B cell (primary cell): ENCODE data around the gene SMC1B. TPM values are rescaled to one million over a fixed set of nuclear protein-coding genes. Genes with fewer than 3 reads are reported as not detected.

Experiments used
- ATAC-seq: fragments of 200-7000 bp; cut with Tn5 transposase; one replicate; pipeline ENCODE4 v1.10.0; 2021; ENCODE audit warnings: low read depth, mild to moderate bottlenecking, moderate number of reproducible peaks, moderate library complexity
- CTCF ChIA-PET: fragments of 350-600 bp; sonication (Branson Sonifier 250); formaldehyde crosslinking; loops from one replicate; lab custom pipeline; 2021; ENCODE audit warnings: antibody characterized with exemption, inconsistent platforms; lab: Charles Lee
- POLR2A ChIA-PET: fragments of 350-600 bp; sonication (Branson Sonifier 250); formaldehyde crosslinking; loops from one replicate; lab custom pipeline; 2021; ENCODE audit warnings: antibody characterized with exemption; lab: Charles Lee
- DNase-seq: peaks from one replicate; pipeline ENCODE4 v3.0.0; 2013
- H2AFZ ChIP-seq: 2 replicates; pipeline ENCODE4 v1.6.1; 2012; ENCODE audit warnings: mild to moderate bottlenecking, low read depth, low read length; ENCODE audit not compliant: insufficient read depth, poor library complexity, severe bottlenecking
- H3K27ac ChIP-seq, 2 donors: 1 replicate in 1 of 2; 2 replicates in 1 of 2; pipeline ENCODE4 v1.5.1; 2012 to 2013; ENCODE audit warnings: low read length in 2 of 2, mild to moderate bottlenecking in 2 of 2, moderate library complexity in 1 of 2
- H3K27me3 ChIP-seq, 4 experiments: fragments of 200-600 bp in 1 of 4; sonication (generic) in 1 of 4; replicated peaks in 1 of 4; 1 replicate in 2 of 4; 2 replicates in 2 of 4; pipeline versions ENCODE4 v1.6.1 to v1.7.0; 2013 to 2016; ENCODE audit warnings: low read length in 3 of 4, mild to moderate bottlenecking in 2 of 4, mixed read lengths in 1 of 4, moderate library complexity in 1 of 4; ENCODE audit not compliant: insufficient read depth in 4 of 4, control insufficient read depth in 3 of 4; ENCODE audit errors: control extremely low read depth in 1 of 4
- H3K36me3 ChIP-seq, 2 experiments: replicated peaks in 1 of 2; 1 replicate in 1 of 2; 2 replicates in 1 of 2; pipeline versions ENCODE4 v1.6.1 to v1.7.1; 2013; ENCODE audit warnings: low read length in 1 of 2; ENCODE audit not compliant: insufficient read depth in 2 of 2, control insufficient read depth in 1 of 2; ENCODE audit errors: control extremely low read depth in 1 of 2, extremely low read depth in 1 of 2
- H3K4me1 ChIP-seq, 2 donors: fragments of 200-600 bp in 1 of 2; sonication (generic) in 1 of 2; 1 replicate in 1 of 2; 2 replicates in 1 of 2; pipeline versions ENCODE4 v1.5.1 to v1.6.1; 2013 to 2017; ENCODE audit warnings: low read length in 2 of 2; ENCODE audit not compliant: control insufficient read depth in 2 of 2, insufficient read depth in 2 of 2
- H3K4me2 ChIP-seq: replicated peaks from 2 replicates; pipeline ENCODE3; 2012; ENCODE audit warnings: mild to moderate bottlenecking, low read depth, low read length; ENCODE audit not compliant: poor library complexity, severe bottlenecking
- H3K4me3 ChIP-seq, 5 experiments: fragments of 200-600 bp in 1 of 5; sonication (generic) in 1 of 5; 1 replicate in 3 of 5; 2 replicates in 2 of 5; pipeline versions ENCODE4 v1.5.1 to v1.7.0; 2011 to 2016; ENCODE audit warnings: low read length in 4 of 5, mild to moderate bottlenecking in 4 of 5, low read depth in 2 of 5, control low read depth in 1 of 5, moderate library complexity in 1 of 5; ENCODE audit not compliant: insufficient read depth in 1 of 5; ENCODE audit errors: control extremely low read depth in 1 of 5, extremely low read depth in 1 of 5
- H3K79me2 ChIP-seq: fragments of 200-600 bp; sonication (generic); one replicate; pipeline ENCODE4 v1.6.0; 2016; ENCODE audit warnings: low read length; ENCODE audit not compliant: control insufficient read depth, insufficient read depth
- H3K9ac ChIP-seq: fragments of 200-600 bp; sonication (generic); 2 replicates; pipeline ENCODE4 v1.6.1; 2017; ENCODE audit warnings: mild to moderate bottlenecking, low read length, moderate library complexity
- H3K9me3 ChIP-seq, 3 donors: one replicate each; pipeline versions ENCODE4 v1.6.1 to v1.7.1; 2013; ENCODE audit warnings: low read length in 2 of 3; ENCODE audit not compliant: control insufficient read depth in 2 of 3, insufficient read depth in 1 of 3; ENCODE audit errors: control extremely low read depth in 1 of 3
- H4K20me1 ChIP-seq: 2 replicates; pipeline ENCODE4 v1.6.0; 2012; ENCODE audit warnings: mild to moderate bottlenecking, low read length; ENCODE audit not compliant: insufficient read depth, control insufficient read depth, poor library complexity, severe bottlenecking
- H3K27ac Mint-ChIP-seq: one replicate; pipeline ENCODE4 v1.8.0; 2021; ENCODE audit warnings: mixed read lengths
- H3K27me3 Mint-ChIP-seq: one replicate; pipeline ENCODE4 v1.8.0; 2021; ENCODE audit warnings: mixed read lengths
- H3K4me1 Mint-ChIP-seq: one replicate; pipeline ENCODE4 v1.8.0; 2021; ENCODE audit warnings: mixed read lengths
- H3K4me3 Mint-ChIP-seq: one replicate; pipeline ENCODE4 v1.8.0; 2021; ENCODE audit warnings: mixed read lengths
- H3K9me3 Mint-ChIP-seq: one replicate; pipeline ENCODE4 v1.8.0; 2022; ENCODE audit warnings: mixed read lengths; ENCODE audit not compliant: insufficient read depth
- EZH2 ChIP-seq: IDR thresholded peaks from 2 replicates; pipeline ENCODE4 v1.6.1; 2012; ENCODE audit warnings: borderline replicate concordance, low read depth, mild to moderate bottlenecking, moderate library complexity, low read length; ENCODE audit not compliant: insufficient read depth, poor library complexity, severe bottlenecking
- WGBS: methylation state at CpG from one replicate; pipeline ENCODE4 v1.1.5; 2013; ENCODE audit warnings: missing lambda C conversion rate; ENCODE audit not compliant: insufficient coverage; 5-methylcytosine and 5-hydroxymethylcytosine counted together
- intact Hi-C: fragments of 100-400 bp; cut with micrococcal nuclease; formaldehyde crosslinking; loops from one replicate; pipeline ENCODE4 v1.10.0; 2022
- polyA plus RNA-seq: library from polyadenylated mRNA; depleted of rRNA; stranded (reverse); fragments of >200 nt; gene quantifications from 2 replicates; pipeline ENCODE4 v1.2.3, GENCODE V29; 2012
- total RNA-seq, 2 donors: library from RNA; stranded (reverse); fragments of 120-200 nt in 1 of 2; gene quantifications; 1 replicate in 1 of 2; 2 replicates in 1 of 2; pipeline versions ENCODE4 v1.2.3 to v1.2.4, GENCODE V29; 2013 to 2022
- TF ChIP-seq, protein P1 (sequence below): fragments of 200-600 bp; IDR thresholded peaks from one replicate; pipeline ENCODE4 v1.8.0; 2022; ENCODE audit warnings: antibody characterized with exemption, mild to moderate bottlenecking

SMC1B gene
- total and polyA plus RNA-seq, 2 donors (not counting 1 experiment from before 2014, with no cell fraction given), result 0.07 TPM; not detected in 1

DNA sequence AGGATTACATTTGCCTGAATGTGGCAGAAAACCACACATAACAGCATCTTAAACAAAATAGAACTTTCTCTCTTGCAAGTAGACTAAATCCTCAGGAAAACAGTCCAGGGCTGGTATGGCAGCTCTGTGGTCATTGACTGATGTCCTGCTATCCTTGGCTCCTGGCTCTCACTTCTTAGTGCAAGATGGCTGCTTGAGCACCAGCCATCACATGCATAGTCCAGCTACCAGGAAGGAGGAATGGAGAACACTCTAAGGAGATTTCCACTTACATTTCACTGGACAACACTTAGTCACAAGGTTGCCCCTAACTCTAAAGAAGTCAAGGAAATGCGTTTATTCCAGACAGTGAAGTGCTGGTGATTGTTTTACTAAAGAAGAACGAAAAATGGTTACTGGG, 13.7 kb upstream of the SMC1B start:
- H3K9me3 Mint-ChIP-seq, result peaks cover 7% of the 10 kb centered on the region
- CTCF ChIA-PET, result no interaction called here
- TF ChIP-seq, protein P1, sequence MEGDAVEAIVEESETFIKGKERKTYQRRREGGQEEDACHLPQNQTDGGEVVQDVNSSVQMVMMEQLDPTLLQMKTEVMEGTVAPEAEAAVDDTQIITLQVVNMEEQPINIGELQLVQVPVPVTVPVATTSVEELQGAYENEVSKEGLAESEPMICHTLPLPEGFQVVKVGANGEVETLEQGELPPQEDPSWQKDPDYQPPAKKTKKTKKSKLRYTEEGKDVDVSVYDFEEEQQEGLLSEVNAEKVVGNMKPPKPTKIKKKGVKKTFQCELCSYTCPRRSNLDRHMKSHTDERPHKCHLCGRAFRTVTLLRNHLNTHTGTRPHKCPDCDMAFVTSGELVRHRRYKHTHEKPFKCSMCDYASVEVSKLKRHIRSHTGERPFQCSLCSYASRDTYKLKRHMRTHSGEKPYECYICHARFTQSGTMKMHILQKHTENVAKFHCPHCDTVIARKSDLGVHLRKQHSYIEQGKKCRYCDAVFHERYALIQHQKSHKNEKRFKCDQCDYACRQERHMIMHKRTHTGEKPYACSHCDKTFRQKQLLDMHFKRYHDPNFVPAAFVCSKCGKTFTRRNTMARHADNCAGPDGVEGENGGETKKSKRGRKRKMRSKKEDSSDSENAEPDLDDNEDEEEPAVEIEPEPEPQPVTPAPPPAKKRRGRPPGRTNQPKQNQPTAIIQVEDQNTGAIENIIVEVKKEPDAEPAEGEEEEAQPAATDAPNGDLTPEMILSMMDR, result no peak
- TF ChIP-seq EZH2, result no peak
- intact Hi-C loops, result no loop called here
- Histone ChIP-seq H3K79me2 (no peaks in the 10 kb centered on the region), H3K4me2 (no peak overlapping the region), H2AFZ (no peak overlapping the region), H3K4me3 (no peak overlapping the region), H3K4me1 (peaks cover 7 to 27% of the 10 kb centered on the region in 2 donors), H4K20me1 (no peaks in the 10 kb centered on the region), H3K27me3 (peaks cover 0 to 6% (median 0%) of the 10 kb centered on the region in 4 experiments), H3K36me3 (no peaks in the 10 kb centered on the region), H3K9ac (no peak overlapping the region), H3K27ac (no peak overlapping the region), H3K9me3 (peaks cover 0 to 12% (median 6%) of the 10 kb centered on the region in 3 donors)
- no peaks in the 10 kb centered on the region for H3K27me3 Mint-ChIP-seq
- no CpG with 5 or more reads among the region's 2 CpGs for WGBS
- ATAC-seq (no peak), DNase-seq (no peak)
- no peak overlapping the region for H3K27ac Mint-ChIP-seq
- no peak overlapping the region for H3K4me3 Mint-ChIP-seq
- POLR2A ChIA-PET, result no interaction called here
- H3K4me1 Mint-ChIP-seq, result peaks cover 19% of the 10 kb centered on the region

DNA sequence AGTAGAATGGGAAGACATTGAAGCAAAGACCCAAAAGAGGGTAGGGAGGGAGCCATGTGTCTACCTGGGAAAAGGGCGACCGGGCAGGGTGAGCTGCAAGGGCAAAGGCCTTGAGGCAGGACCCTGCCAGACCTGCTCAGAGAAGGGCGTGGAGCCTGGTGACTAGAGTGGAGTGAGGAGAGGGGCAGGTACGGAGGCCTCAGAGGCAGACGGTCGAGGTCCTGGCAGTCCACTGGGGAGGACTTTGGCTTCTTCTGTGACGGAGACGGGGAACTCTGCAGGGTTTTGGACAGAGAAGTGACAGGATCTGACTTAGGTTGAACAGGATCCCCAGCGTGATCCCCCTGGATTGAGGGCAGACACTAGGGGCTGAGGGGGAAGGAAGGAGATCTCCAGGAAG, 13.0 kb upstream of the SMC1B start:
- Histone ChIP-seq H3K9ac (no peak overlapping the region), H3K4me1 (peaks cover 7 to 27% of the 10 kb centered on the region in 2 donors), H3K27me3 (peaks cover 0 to 6% (median 0%) of the 10 kb centered on the region in 4 experiments), H3K4me2 (no peak overlapping the region), H3K36me3 (no peaks in the 10 kb centered on the region), H4K20me1 (no peaks in the 10 kb centered on the region), H3K27ac (no peak overlapping the region), H3K4me3 (no peak overlapping the region), H3K9me3 (peaks cover 0 to 12% (median 6%) of the 10 kb centered on the region in 3 donors), H3K79me2 (no peaks in the 10 kb centered on the region), H2AFZ (no peak overlapping the region)
- Mint-ChIP-seq H3K27ac (no peak overlapping the region), H3K4me3 (no peak overlapping the region), H3K9me3 (peaks cover 7% of the 10 kb centered on the region), H3K27me3 (no peaks in the 10 kb centered on the region), H3K4me1 (peaks cover 18% of the 10 kb centered on the region)
- TF ChIP-seq, protein P1, result no peak
- no peak for TF ChIP-seq EZH2
- intact Hi-C loops, result no loop called here
- no peak for ATAC-seq
- ChIA-PET CTCF (no interaction called here), POLR2A (no interaction called here)
- DNase-seq, result no peak
- 97% methylated on average over 9 of the region's 9 CpGs for WGBS
